MCF 10A (cell line): ENCODE results near the gene SH3BP5. TPM values are rescaled to one million over a fixed set of nuclear protein-coding genes. Genes with fewer than 3 reads are reported as not detected.

ENCODE experiments used
- BruUV-seq: library from RNA; stranded (reverse); fragments of 400-500 nt; replicated peaks from 2 replicates; lab custom pipeline; 2021; lab: Mats Ljungman, UMichigan
- CTCF ChIA-PET: fragments of 300-600 bp; sonication (Branson Sonifier 250); formaldehyde crosslinking; extraction: SDS; loops from one replicate; lab custom pipeline; 2021; ENCODE audit warnings: antibody characterized with exemption, inconsistent platforms; lab: Yijun Ruan, JAX
- POLR2A ChIA-PET: fragments of 300-600, 350-650 bp; sonication (Branson Sonifier 250); formaldehyde crosslinking; extraction: SDS; loops from one replicate; lab custom pipeline; 2020; ENCODE audit warnings: antibody characterized with exemption, inconsistent platforms; lab: Yijun Ruan, JAX
- DNase-seq: peaks from one replicate; pipeline ENCODE4 v3.0.0-alpha.2; 2018; ENCODE audit not compliant: unreplicated experiment
- H3K27ac Mint-ChIP-seq: one replicate; pipeline ENCODE4 v1.8.0; 2022; ENCODE audit warnings: mild to moderate bottlenecking, low read depth, mixed read lengths; ENCODE audit not compliant: unreplicated experiment
- H3K27me3 Mint-ChIP-seq: one replicate; pipeline ENCODE4 v1.8.0; 2022; ENCODE audit warnings: mixed read lengths; ENCODE audit not compliant: insufficient read depth, unreplicated experiment
- H3K36me3 Mint-ChIP-seq: one replicate; pipeline ENCODE4 v1.8.0; 2022; ENCODE audit warnings: mild to moderate bottlenecking, moderate library complexity, mixed read lengths; ENCODE audit not compliant: insufficient read depth, unreplicated experiment
- H3K4me1 Mint-ChIP-seq: one replicate; pipeline ENCODE4 v1.8.0; 2022; ENCODE audit warnings: mixed read lengths; ENCODE audit not compliant: insufficient read depth, unreplicated experiment
- H3K4me3 Mint-ChIP-seq: one replicate; pipeline ENCODE4 v1.8.0; 2022; ENCODE audit warnings: mild to moderate bottlenecking, moderate library complexity, mixed read lengths; ENCODE audit not compliant: unreplicated experiment
- H3K9me3 Mint-ChIP-seq: one replicate; pipeline ENCODE4 v1.8.0; 2022; ENCODE audit warnings: mixed read lengths; ENCODE audit not compliant: unreplicated experiment
- CTCF ChIP-seq: fragments of 200-600 bp; IDR thresholded peaks from one replicate; pipeline ENCODE4 v1.8.0; 2022; ENCODE audit warnings: antibody characterized with exemption, mild to moderate bottlenecking; ENCODE audit not compliant: unreplicated experiment
- intact Hi-C: fragments of 100-400 bp; cut with micrococcal nuclease; formaldehyde crosslinking; loops from 2 replicates; pipeline ENCODE4 v1.14.1; 2022
- total RNA-seq: library from RNA; stranded (reverse); gene quantifications from 2 replicates; pipeline ENCODE4 v1.2.3, GENCODE V29; 2022

SH3BP5 gene
- total RNA-seq, 1 experiment from 2014 or later = 8.8 TPM

- no peaks in the 10 kb centered on the region for H3K36me3 Mint-ChIP-seq
- BruUV-seq = no TSS peak
- no peaks in the 10 kb centered on the region for H3K9me3 Mint-ChIP-seq
- no peak for TF ChIP-seq CTCF
- CTCF ChIA-PET = interaction anchor here (0.7 kb wide), 1 partner anchor 25 kb away, joined by 3 read pairs; no protein-coding TSS in a partner anchor
- H3K27me3 Mint-ChIP-seq = no peaks in the 10 kb centered on the region
- H3K4me3 Mint-ChIP-seq = no peak overlapping the region
- H3K27ac Mint-ChIP-seq = no peak overlapping the region
- POLR2A ChIA-PET = interaction anchor here (0.8 kb wide), 1 partner anchor 16 kb away, joined by 3 read pairs; no protein-coding TSS in a partner anchor
- intact Hi-C loops = no loop called here
- no peak for DNase-seq
- H3K4me1 Mint-ChIP-seq = peaks cover 19% of the 10 kb centered on the region
Measured at GRCh38 chr3:15315003-15315402, 17.4 kb downstream of the SH3BP5 start.

DNA sequence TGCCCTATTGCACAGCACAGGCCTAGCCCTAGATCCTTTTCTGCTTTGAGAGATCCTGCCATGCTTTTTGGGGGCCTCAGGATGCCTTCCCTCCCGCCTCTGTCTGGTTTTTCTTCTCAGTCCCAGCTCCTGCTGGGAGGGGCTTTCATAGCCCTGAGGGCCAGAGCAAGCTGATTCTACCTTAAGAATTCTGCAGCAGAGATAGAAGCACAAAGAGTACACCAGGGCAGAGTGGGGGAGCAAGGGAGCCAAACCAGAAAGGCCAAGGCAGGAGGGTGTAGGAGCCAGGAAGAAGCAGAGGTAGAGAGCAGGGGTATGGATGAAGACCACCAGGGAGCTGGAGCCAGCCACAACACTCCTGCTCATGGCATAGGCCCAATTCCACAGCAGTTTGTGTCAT is 18.1 kb downstream of the SH3BP5 start:
- Mint-ChIP-seq H3K4me1 (peaks cover 18% of the 10 kb centered on the region), H3K9me3 (no peaks in the 10 kb centered on the region), H3K4me3 (no peak overlapping the region), H3K36me3 (no peaks in the 10 kb centered on the region), H3K27me3 (no peaks in the 10 kb centered on the region), H3K27ac (no peak overlapping the region)
- ChIA-PET POLR2A (interaction anchor here (0.6 to 0.8 kb wide), 2 partner anchors 15 to 29 kb away, joined by 3 read pairs; no protein-coding TSS in a partner anchor), CTCF (interaction anchor here (0.7 kb wide), 1 partner anchor 26 kb away, joined by 3 read pairs; no protein-coding TSS in a partner anchor)
- DNase-seq = no peak
- no TSS peak for BruUV-seq
- intact Hi-C loops = no loop called here
- TF ChIP-seq CTCF = no peak

- no peak overlapping the region for H3K4me3 Mint-ChIP-seq
- H3K4me1 Mint-ChIP-seq = peaks cover 15% of the 10 kb centered on the region
- H3K36me3 Mint-ChIP-seq = no peaks in the 10 kb centered on the region
- intact Hi-C loops = no loop called here
- no peaks in the 10 kb centered on the region for H3K9me3 Mint-ChIP-seq
- no TSS peak for BruUV-seq
- no peaks in the 10 kb centered on the region for H3K27me3 Mint-ChIP-seq
- no peak for TF ChIP-seq CTCF
- CTCF ChIA-PET = no interaction called here
- no peak overlapping the region for H3K27ac Mint-ChIP-seq
- no peak for DNase-seq
- POLR2A ChIA-PET = interaction anchor here (0.6 kb wide), 1 partner anchor 28 kb away, joined by 3 read pairs; no protein-coding TSS in a partner anchor
Measured at GRCh38 chr3:15313461-15313860, 18.9 kb downstream of the SH3BP5 start.

DNA sequence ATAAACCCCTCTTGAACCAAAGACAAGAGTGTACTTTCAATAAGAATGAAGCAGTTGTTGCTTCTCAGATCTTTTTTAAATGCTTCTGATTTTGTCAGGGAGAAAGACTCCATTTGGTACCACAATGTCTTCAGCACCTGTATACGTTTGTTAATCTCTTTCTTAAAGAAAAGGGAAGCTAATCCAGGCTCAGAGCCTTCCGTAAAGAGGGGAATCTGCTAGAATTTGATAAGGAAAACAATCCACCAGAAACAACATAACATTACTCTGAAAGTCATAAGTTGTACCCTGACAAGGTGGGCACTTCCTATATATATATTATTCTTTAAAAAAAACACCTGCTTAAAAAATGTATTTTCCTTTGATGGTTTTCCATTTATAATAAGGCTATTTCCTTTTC is 19.8 kb downstream of the SH3BP5 start:
- intact Hi-C loops = no loop called here
- no peaks in the 10 kb centered on the region for H3K36me3 Mint-ChIP-seq
- BruUV-seq = no TSS peak
- ChIA-PET CTCF (interaction anchor here (0.6 to 1.0 kb wide), 3 partner anchors 43 to 468 kb away, joined by 3 read pairs; no protein-coding TSS in a partner anchor), POLR2A (interaction anchor here (3.1 kb wide), 1 partner anchor 8 kb away, joined by 26 read pairs; no protein-coding TSS in a partner anchor)
- no peak overlapping the region for H3K27ac Mint-ChIP-seq
- H3K27me3 Mint-ChIP-seq = no peaks in the 10 kb centered on the region
- no peak for TF ChIP-seq CTCF
- DNase-seq = no peak
- no peaks in the 10 kb centered on the region for H3K9me3 Mint-ChIP-seq
- H3K4me1 Mint-ChIP-seq = peaks cover 15% of the 10 kb centered on the region
- H3K4me3 Mint-ChIP-seq = no peak overlapping the region
